BJ (cell line): Measurements from ENCODE around the gene FBXO41. TPM values are rescaled to one million over a fixed set of nuclear protein-coding genes. Genes with fewer than 3 reads are reported as not detected.

Experiments
- CTCF ChIA-PET: fragments of 350-600 bp; formaldehyde crosslinking; extraction: SDS; loops from one replicate; lab custom pipeline; 2021; ENCODE audit warnings: antibody characterized with exemption, inconsistent platforms; lab: Yijun Ruan, JAX
- POLR2A ChIA-PET: fragments of 300-600 bp; sonication (Branson Sonifier 250); formaldehyde crosslinking; extraction: SDS; loops from one replicate; lab custom pipeline; 2021; ENCODE audit warnings: antibody characterized with exemption; lab: Charles Lee
- DNase-seq: peaks from one replicate; pipeline ENCODE4 v3.0.0-alpha.2; 2011; ENCODE audit warnings: low read depth
- H3K27me3 ChIP-seq: 2 replicates; pipeline ENCODE4 v1.6.0; 2011; ENCODE audit warnings: low read length; ENCODE audit not compliant: control insufficient read depth, insufficient read depth
- H3K36me3 ChIP-seq: 2 replicates; pipeline ENCODE4 v1.5.1; 2011; ENCODE audit warnings: low read length; ENCODE audit not compliant: control insufficient read depth, insufficient read depth
- H3K4me3 ChIP-seq: 2 replicates; pipeline ENCODE4 v1.5.1; 2011; ENCODE audit warnings: low read depth, mild to moderate bottlenecking, control low read depth, low read length
- CTCF ChIP-seq: IDR thresholded peaks from 2 replicates; pipeline ENCODE4 v1.5.1; 2011; ENCODE audit warnings: low read depth, mild to moderate bottlenecking, control low read depth, inconsistent platforms, low read length, moderate library complexity; ENCODE audit not compliant: insufficient read depth
- polyA plus RNA-seq: library from polyadenylated mRNA; depleted of rRNA; stranded (reverse); fragments of >200 nt; gene quantifications from 2 replicates; pipeline ENCODE4 v1.2.3, GENCODE V29; 2011

The FBXO41 gene
- polyA plus RNA-seq, 1 experiment: 2.4 TPM

- ChIA-PET CTCF (interaction anchor here (0.6 kb wide), 1 partner anchor 17 kb away, joined by 3 read pairs; no protein-coding TSS in a partner anchor), POLR2A (no interaction called here)
- no peak for DNase-seq
- Histone ChIP-seq H3K36me3 (no peaks in the 10 kb centered on the region), H3K27me3 (peaks cover 24% of the 10 kb centered on the region), H3K4me3 (no peak overlapping the region)
- no peak for TF ChIP-seq CTCF
Observed at GRCh38 chr2:73286134-73286655, 1.9 kb upstream of the FBXO41 start.

GRCh38 chr2:73285159-73285739 is 971 bp upstream of the FBXO41 start:
- no peak for TF ChIP-seq CTCF
- ChIA-PET POLR2A (no interaction called here), CTCF (no interaction called here)
- Histone ChIP-seq H3K4me3 (no peak overlapping the region), H3K36me3 (no peaks in the 10 kb centered on the region), H3K27me3 (peaks cover 18% of the 10 kb centered on the region)
- no peak for DNase-seq

GRCh38 chr2:73283545-73284295 is 558 bp downstream of the FBXO41 start:
- CTCF ChIA-PET: no interaction called here
- no peak for TF ChIP-seq CTCF
- Histone ChIP-seq H3K36me3 (no peaks in the 10 kb centered on the region), H3K4me3 (peak overlapping the region; percentile 75), H3K27me3 (peaks cover 13% of the 10 kb centered on the region)
- POLR2A ChIA-PET: no interaction called here
- DNase-seq: no peak

DNA sequence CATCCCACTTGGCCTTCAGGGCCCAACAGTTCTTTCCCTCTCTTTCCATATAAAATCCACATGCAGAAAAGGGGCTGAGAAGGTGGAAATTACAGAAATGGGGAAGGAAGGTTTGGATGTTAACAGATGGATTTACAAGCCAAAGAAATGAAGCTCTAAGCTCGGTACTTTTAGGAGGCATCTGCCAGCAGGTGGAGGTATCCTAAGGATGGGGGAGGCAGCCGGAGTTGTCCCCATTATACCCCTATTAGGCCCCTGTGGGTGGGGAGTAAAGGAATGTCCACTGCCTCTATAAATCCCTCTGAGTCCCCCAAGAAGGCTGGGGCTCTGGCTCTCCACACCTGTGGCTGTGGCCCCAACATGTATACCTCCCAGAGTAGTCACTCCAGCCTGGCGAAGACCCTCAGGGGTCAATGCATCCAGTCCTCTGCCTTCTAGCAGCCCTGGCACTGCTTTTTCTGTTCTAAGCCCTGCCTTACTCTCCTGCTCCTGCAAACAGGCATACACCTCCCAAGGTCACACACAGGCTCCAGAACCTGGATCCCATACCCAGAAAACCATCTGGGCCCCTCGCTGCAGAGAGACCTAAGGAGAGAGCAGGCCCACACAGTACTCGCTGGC is 1.2 kb downstream of the FBXO41 start:
- peaks cover 13% of the 10 kb centered on the region for H3K27me3 ChIP-seq
- ChIA-PET POLR2A (no interaction called here), CTCF (no interaction called here)
- no peaks in the 10 kb centered on the region for H3K36me3 ChIP-seq
- TF ChIP-seq CTCF: no peak
- no peak for DNase-seq
- H3K4me3 ChIP-seq: peak overlapping the region; percentile 75

GRCh38 chr2:73281244-73281643 is 3.0 kb downstream of the FBXO41 start:
- H3K36me3 ChIP-seq: no peaks in the 10 kb centered on the region
- H3K4me3 ChIP-seq: no peak overlapping the region
- CTCF ChIA-PET: interaction anchor here (1.3 to 3.9 kb wide), 2 partner anchors 8 to 9 kb away, joined by 3 to 14 read pairs; no protein-coding TSS in a partner anchor
- H3K27me3 ChIP-seq: peaks cover 7% of the 10 kb centered on the region
- DNase-seq: no peak
- no peak for TF ChIP-seq CTCF
- POLR2A ChIA-PET: no interaction called here
